ENCODE results near the gene RGL2.

The RGL2 gene

GRCh38 chr6:33271117-33271467 is 27.6 kb downstream of the RGL2 start:
- TF ChIP-seq CTCF (IDR thresholded peaks at IDR 0.05): no peak

GRCh38 chr6:33264015-33264414 is 34.7 kb downstream of the RGL2 start:
- TF ChIP-seq CTCF (IDR thresholded peaks at IDR 0.05): no peak

GRCh38 chr6:33259032-33259431 is 39.7 kb downstream of the RGL2 start:
- no peak for TF ChIP-seq CTCF (IDR thresholded peaks at IDR 0.05)

- no peak for TF ChIP-seq CTCF (IDR thresholded peaks at IDR 0.05)
Observed at GRCh38 chr6:33254591-33254990, 44.2 kb downstream of the RGL2 start.

GRCh38 chr6:33252759-33253158 is 46.0 kb downstream of the RGL2 start:
- no peak for TF ChIP-seq CTCF (IDR thresholded peaks at IDR 0.05)

GRCh38 chr6:33251395-33252012 is 47.2 kb downstream of the RGL2 start:
- TF ChIP-seq CTCF (IDR thresholded peaks at IDR 0.05): no peak

GRCh38 chr6:33250731-33251130 is 48.0 kb downstream of the RGL2 start:
- TF ChIP-seq CTCF (IDR thresholded peaks at IDR 0.05): no peak
